Activated CD4-positive, alpha-beta T cell treated with anti-CD3 and anti-CD28 coated beads, Interleukin-2, amount 50 U/mL, for 24 hours (primary cell): ENCODE measurements around the gene FKBP1A.

Source experiments
- DNase-seq, 2 donors: peaks; one replicate each; pipeline ENCODE4 v3.0.0-alpha.2; 2020; ENCODE audit warnings: low read depth in 1 of 2, low spot score in 1 of 2

FKBP1A gene

GRCh38 chr20:1321654-1321939 is 71.3 kb downstream of the FKBP1A start:
- no peak for DNase-seq

- no peak for DNase-seq
Measured at GRCh38 chr20:1320902-1321653, 71.8 kb downstream of the FKBP1A start.

- DNase-seq = no peak
Measured at GRCh38 chr20:1320016-1320415, 72.8 kb downstream of the FKBP1A start.

- no peak for DNase-seq
Measured at GRCh38 chr20:1319462-1319861, 73.4 kb downstream of the FKBP1A start.

GRCh38 chr20:1319051-1319450 is 73.8 kb downstream of the FKBP1A start:
- DNase-seq = no peak
